Stimulated activated CD8-positive, alpha-beta memory T cell treated with anti-CD3 and anti-CD28 coated beads, Interleukin-15, amount 100 ng/mL, for 4 hours (primary cell): ENCODE measurements around the gene MSANTD2.

Experiments
- DNase-seq, 2 donors: peaks; one replicate each; pipeline ENCODE4 v3.0.0-alpha.2; 2020; ENCODE audit warnings: low read depth in 2 of 2

Gene MSANTD2

GRCh38 chr11:124821995-124822730 lies 22.0 kb upstream of the MSANTD2 start:
- DNase-seq = no peak

GRCh38 chr11:124817036-124817435 lies 16.8 kb upstream of the MSANTD2 start:
- DNase-seq = no peak

- no peak for DNase-seq
Measured at GRCh38 chr11:124814739-124815138, 14.5 kb upstream of the MSANTD2 start.

GRCh38 chr11:124812876-124813275 lies 12.7 kb upstream of the MSANTD2 start:
- DNase-seq = no peak

- no peak for DNase-seq
Measured at GRCh38 chr11:124811399-124812125, 11.4 kb upstream of the MSANTD2 start.

GRCh38 chr11:124807660-124808270 lies 7.6 kb upstream of the MSANTD2 start:
- DNase-seq = no peak

- DNase-seq = no peak
Measured at GRCh38 chr11:124807201-124807600, 7.0 kb upstream of the MSANTD2 start.

- DNase-seq = no peak
Measured at GRCh38 chr11:124804884-124805283, 4.7 kb upstream of the MSANTD2 start.

- no peak for DNase-seq
Measured at GRCh38 chr11:124801636-124802312, 1.6 kb upstream of the MSANTD2 start.

- no peak for DNase-seq
Measured at GRCh38 chr11:124801014-124801413, 808 bp upstream of the MSANTD2 start.

GRCh38 chr11:124799348-124800225 lies 619 bp downstream of the MSANTD2 start:
- DNase-seq = peak in 1 of 2 donors; percentile 12

- no peak for DNase-seq
Measured at GRCh38 chr11:124798991-124799347, 1.2 kb downstream of the MSANTD2 start.

- DNase-seq = no peak
Measured at GRCh38 chr11:124796312-124796711, 3.9 kb downstream of the MSANTD2 start.

GRCh38 chr11:124793466-124794278 lies 6.5 kb downstream of the MSANTD2 start:
- no peak for DNase-seq

- DNase-seq = no peak
Measured at GRCh38 chr11:124791626-124792341, 8.4 kb downstream of the MSANTD2 start.

GRCh38 chr11:124788521-124788920 lies 11.7 kb downstream of the MSANTD2 start:
- no peak for DNase-seq

GRCh38 chr11:124784051-124784450 lies 16.2 kb downstream of the MSANTD2 start:
- DNase-seq = no peak

GRCh38 chr11:124783002-124783401 lies 17.2 kb downstream of the MSANTD2 start:
- no peak for DNase-seq

GRCh38 chr11:124779568-124779967 lies 20.6 kb downstream of the MSANTD2 start:
- no peak for DNase-seq

GRCh38 chr11:124778281-124778680 lies 21.9 kb downstream of the MSANTD2 start:
- DNase-seq = no peak
